Measurements from ENCODE around the gene FHL2. TPM values are rescaled to one million over a fixed set of nuclear protein-coding genes. Genes with fewer than 3 reads are reported as not detected.

The FHL2 gene
- total RNA-seq, 2 experiments from 2014 or later = not detected

GRCh38 chr2:105329561-105330495, 69.0 kb downstream of the FHL2 start, which contains the start of gene TGFBRAP1:
Gene TGFBRAP1 (minus strand): TSS chr2:105329735. CDS start chr2:105308301, 21,434 bp downstream.
- intact Hi-C loops (cut with micrococcal nuclease; ENCODE audit: unreplicated experiment) = loop anchor here (10.0 kb wide), 1 partner anchor 865 kb away; the partner anchor contains the start of gene UXS1
- Histone ChIP-seq H2AFZ (ENCODE audit: low read length) (peak within 1 kb of the TSS; percentile 95), H4K20me1 (ENCODE audit: insufficient read depth, low read length) (peaks cover 12% of the 10 kb centered on the region; the same call in 1 of the 2 replicates), H3K36me3 (ENCODE audit: insufficient read depth, low read length) (peaks cover 28% of the 10 kb centered on the region), H3K9me3 (ENCODE audit: low read length) (no peaks in the 10 kb centered on the region), H3K79me2 (ENCODE audit: insufficient read depth, low read depth, low read length) (peaks cover 44% of the 10 kb centered on the region), H3K9me2 (ENCODE audit: insufficient read depth, low read length) (no peaks in the 10 kb centered on the region), H3K4me2 (ENCODE audit: low read length) (peak within 1 kb of the TSS; percentile 93), H3K4me1 (ENCODE audit: insufficient read depth, low read length, poor library complexity, severe bottlenecking) (peaks cover 18% of the 10 kb centered on the region), H3K4me3 (ENCODE audit: low read depth, low read length, poor library complexity, severe bottlenecking) (peak within 1 kb of the TSS; percentile 83), H3K27ac (ENCODE audit: low read depth, low read length, poor library complexity, severe bottlenecking) (peak within 1 kb of the TSS; percentile 37)
- TF ChIP-seq EZH2phosphoT487 (IDR thresholded peaks at IDR 0.05; ENCODE audit: borderline replicate concordance, low read depth, low read length) (no peak), CTCF (conservative IDR thresholded peaks at IDR 0.05; ENCODE audit: low read length) (no peak)
- CTCF ChIA-PET (ENCODE audit: unreplicated experiment) = interaction anchor here (1.0 kb wide), 1 partner anchor 10 kb away, joined by 3 read pairs; no protein-coding TSS in a partner anchor
- no TSS peak for BruUV-seq (replicated peaks)
- POLR2A ChIA-PET = interaction anchor here (0.6 to 1.5 kb wide), 4 partner anchors 19 to 502 kb away, joined by 3 to 4 read pairs (median 3); no protein-coding TSS in a partner anchor
- DNase-seq (ENCODE audit: low spot score) = peak; percentile 80

- Histone ChIP-seq H2AFZ (ENCODE audit: low read length) (peak overlapping the region; percentile 75; the same call in 1 of the 2 replicates), H4K20me1 (ENCODE audit: insufficient read depth, low read length) (peaks cover 16% of the 10 kb centered on the region; the same call in 1 of the 2 replicates), H3K9me2 (ENCODE audit: insufficient read depth, low read length) (no peaks in the 10 kb centered on the region), H3K79me2 (ENCODE audit: insufficient read depth, low read depth, low read length) (peaks cover 46% of the 10 kb centered on the region), H3K4me3 (ENCODE audit: low read depth, low read length, poor library complexity, severe bottlenecking) (peak overlapping the region; percentile 83), H3K36me3 (ENCODE audit: insufficient read depth, low read length) (peaks cover 26% of the 10 kb centered on the region), H3K4me2 (ENCODE audit: low read length) (peak overlapping the region; percentile 72), H3K9me3 (ENCODE audit: low read length) (no peaks in the 10 kb centered on the region), H3K27ac (ENCODE audit: low read depth, low read length, poor library complexity, severe bottlenecking) (peak overlapping the region; percentile 27), H3K4me1 (ENCODE audit: insufficient read depth, low read length, poor library complexity, severe bottlenecking) (peaks cover 18% of the 10 kb centered on the region)
- ChIA-PET CTCF (ENCODE audit: unreplicated experiment) (no interaction called here), POLR2A (interaction anchor here (1.3 to 1.5 kb wide), 3 partner anchors 10 to 354 kb away, joined by 3 to 6 read pairs (median 3); no protein-coding TSS in a partner anchor)
- no peak for TF ChIP-seq CTCF (conservative IDR thresholded peaks at IDR 0.05; ENCODE audit: low read length)
- peak; percentile 24 for DNase-seq (ENCODE audit: low spot score)
- intact Hi-C loops (cut with micrococcal nuclease; ENCODE audit: unreplicated experiment) = no loop called here
- no TSS peak for BruUV-seq (replicated peaks)
These were observed 69.7 kb downstream of the FHL2 start for GRCh38 chr2:105329197-105329554.

Data from OCI-LY7 (cell line).